Psoas muscle (tissue), 8 donors: Measurements from ENCODE around the gene KLHL30. TPM values are rescaled to one million over a fixed set of nuclear protein-coding genes. Genes with fewer than 3 reads are reported as not detected.

ENCODE experiments used
- ATAC-seq, 4 donors: fragments of 200-7000 bp; cut with Tn5 transposase; one replicate each; pipeline ENCODE4 v1.9.1; 2020; ENCODE audit warnings: moderate library complexity in 3 of 4, mild to moderate bottlenecking in 2 of 4
- DNase-seq, 2 donors: peaks; one replicate each; pipeline ENCODE4 v3.0.0-alpha.2; 2020
- H3K27ac ChIP-seq: fragments of 200-600 bp; one replicate; pipeline ENCODE4 v1.8.0; 2022
- H3K27me3 ChIP-seq, 3 donors: fragments of 200-600 bp in 1 of 3; one replicate each; pipeline versions ENCODE4 v1.6.1 to v1.8.0; 2013 to 2022; ENCODE audit warnings: low read length in 2 of 3, mild to moderate bottlenecking in 2 of 3, moderate library complexity in 1 of 3; ENCODE audit not compliant: insufficient read depth in 3 of 3
- H3K36me3 ChIP-seq, 2 donors: fragments of 200-600 bp in 1 of 2; one replicate each; pipeline versions ENCODE4 v1.6.1 to v1.8.0; 2013 to 2022; ENCODE audit warnings: low read depth in 1 of 2, mild to moderate bottlenecking in 1 of 2, moderate library complexity in 1 of 2; ENCODE audit not compliant: insufficient read depth in 1 of 2
- H3K4me1 ChIP-seq: fragments of 200-600 bp; one replicate; pipeline ENCODE4 v1.8.0; 2022
- H3K4me3 ChIP-seq: fragments of 200-600 bp; one replicate; pipeline ENCODE4 v1.8.0; 2022; ENCODE audit warnings: mild to moderate bottlenecking
- H3K9me3 ChIP-seq: fragments of 200-600 bp; one replicate; pipeline ENCODE4 v1.8.0; 2022
- CTCF ChIP-seq: fragments of 200-600 bp; IDR thresholded peaks from one replicate; pipeline ENCODE4 v1.8.0; 2022; ENCODE audit warnings: antibody characterized with exemption
- WGBS, 3 donors: extraction: QIAGEN DNeasy Blood & Tissue Kit; methylation state at CpG; one replicate each; pipeline versions ENCODE4 v1.1.6 to v1.1.7; 2013; 5-methylcytosine and 5-hydroxymethylcytosine counted together
- intact Hi-C, 2 donors: fragments of 100-400 bp; cut with DNase I; formaldehyde crosslinking; loops; one replicate each; pipeline versions ENCODE4 v1.11.0 to v1.14.2; 2022
- polyA plus RNA-seq, 3 donors: library from polyadenylated mRNA; stranded (reverse); fragments of 200-250 nt; gene quantifications; one replicate each; pipeline ENCODE4 v1.2.3, GENCODE V29; 2013
- total RNA-seq, 4 donors: library from RNA; stranded (reverse); fragmentation: NEBNext Ultra II Directional in 2 of 4; extraction: Animal tissue kit (Norgen Biotek cat#: 25700) in 2 of 4; gene quantifications; one replicate each; pipeline versions ENCODE4 v1.2.1 to v1.2.4, GENCODE V29; 2021 to 2023
- donor health status: healthy with polysubstance abuse.
- donor health status: DM: no; HTN: no; CAD: no; lungs with moderate emphysema.
- donor health status: Bipolar disorder and iron deficiency.
- donor health status: healthy.
- donor health status: DM: yes; HTN: yes; CAD: no.
- donor health status: DM: no; HTN: no; CAD: no.
- donor health status: DM: no; HTN: no; CAD: no.
- donor health status: DM: yes; HTN: yes; CAD: no.

The KLHL30 gene
- total and polyA plus RNA-seq, 7 donors = 67.7 to 175 (median 121) TPM

- Histone ChIP-seq H3K27me3 (peaks cover 0 to 26% (median 5%) of the 10 kb centered on the region in 3 donors), H3K27ac (no peak overlapping the region), H3K4me1 (peaks cover 25% of the 10 kb centered on the region), H3K36me3 (no peaks in the 10 kb centered on the region), H3K9me3 (no peaks in the 10 kb centered on the region), H3K4me3 (peak overlapping the region; percentile 49)
- intact Hi-C loops = no loop called here
- no peak for TF ChIP-seq CTCF
- DNase-seq = peak in 1 of 2 donors; percentile 16
- ATAC-seq = no peak
- 3 to 7% (median 3%) methylated on average over 35 to 52 of the region's 52 CpGs for WGBS, 3 donors
These were observed 20.6 kb downstream of the KLHL30 start for GRCh38 chr2:238159071-238159539.

- ATAC-seq (no peak), DNase-seq (peak; percentile 17 to 53)
- H3K4me3 ChIP-seq = peak overlapping the region; percentile 49
- TF ChIP-seq CTCF = no peak
- H3K9me3 ChIP-seq = no peaks in the 10 kb centered on the region
- H3K27ac ChIP-seq = no peak overlapping the region
- no peaks in the 10 kb centered on the region for H3K36me3 ChIP-seq
- H3K4me1 ChIP-seq = peaks cover 19% of the 10 kb centered on the region
- WGBS, 3 donors = 41 to 50% (median 48%) methylated on average over 10 of the region's 10 CpGs
- intact Hi-C loops = loop anchor here (5.0 kb wide), 1 partner anchor 103 kb away; no protein-coding TSS in a partner anchor
- peaks cover 0 to 28% (median 5%) of the 10 kb centered on the region in 3 donors for H3K27me3 ChIP-seq
These were observed 21.3 kb downstream of the KLHL30 start for GRCh38 chr2:238159661-238160205.

- intact Hi-C loops = loop anchor here (5.0 kb wide), 1 partner anchor 102 kb away; no protein-coding TSS in a partner anchor
- Histone ChIP-seq H3K4me3 (no peak overlapping the region), H3K9me3 (no peaks in the 10 kb centered on the region), H3K27me3 (peaks cover 0 to 28% (median 5%) of the 10 kb centered on the region in 3 donors), H3K27ac (no peak overlapping the region), H3K36me3 (no peaks in the 10 kb centered on the region), H3K4me1 (peaks cover 11% of the 10 kb centered on the region)
- DNase-seq = peak; percentile 17 to 57
- 57 to 66% (median 60%) methylated on average over 23 of the region's 23 CpGs for WGBS, 3 donors
- peak; percentile 8 for TF ChIP-seq CTCF
- ATAC-seq = peak in 2 of 4 donors; percentile 2 to 11
These were observed 22.0 kb downstream of the KLHL30 start for GRCh38 chr2:238160206-238161129.

- WGBS, 3 donors = 84 to 86% (median 85%) methylated on average over 21 of the region's 21 CpGs
- peak in 1 of 2 donors; percentile 49 for DNase-seq
These were observed 23.0 kb downstream of the KLHL30 start for GRCh38 chr2:238161291-238162051.

More at GRCh38 chr2:238161291-238162051, 23.0 kb downstream of the KLHL30 start:
- no peak for TF ChIP-seq CTCF
- intact Hi-C loops = loop anchor here (5.0 kb wide), 1 partner anchor 101 kb away; no protein-coding TSS in a partner anchor
- peaks cover 12% of the 10 kb centered on the region for H3K4me1 ChIP-seq
- no peaks in the 10 kb centered on the region for H3K36me3 ChIP-seq
- H3K27me3 ChIP-seq = peaks cover 0 to 28% (median 5%) of the 10 kb centered on the region in 3 donors
- ATAC-seq = no peak
- H3K9me3 ChIP-seq = no peaks in the 10 kb centered on the region
- H3K27ac ChIP-seq = no peak overlapping the region
- no peak overlapping the region for H3K4me3 ChIP-seq
